OCI-LY1 (cell line): ENCODE data around the gene WWP2.

Source experiments
- CTCF ChIP-seq: fragments of 200-600 bp; sonication (generic), shearing (Covaris generic); IDR thresholded peaks from 2 replicates; pipeline ENCODE4 v1.5.1; 2017; ENCODE audit warnings: mild to moderate bottlenecking, antibody characterized with exemption, low read length, moderate library complexity, mixed read lengths
- EZH2 ChIP-seq: fragments of 200-600 bp; sonication (generic), shearing (Covaris generic); IDR thresholded peaks from 2 replicates; pipeline ENCODE4 v1.8.0; 2017; ENCODE audit warnings: borderline replicate concordance, mixed run types, mild to moderate bottlenecking, antibody characterized with exemption, low read length, moderate library complexity, mixed read lengths

- no peak for TF ChIP-seq EZH2
- TF ChIP-seq CTCF, result no peak
Measured at GRCh38 chr16:69870761-69871160, 108.6 kb downstream of the WWP2 start.
